Peyer's patch (tissue), 4 donors: Measurements from ENCODE around the gene TRIM73.
"Not testable (repeated sequence)": the region's sequence is repeated elsewhere in the genome, so short reads cannot be mapped to it uniquely, and the experiment has no call there.

Source experiments
- POLR2A ChIP-seq, 2 donors: fragments of 450-650 bp; IDR thresholded peaks; one replicate each; pipeline ENCODE4 v1.5.1; 2017; ENCODE audit warnings: antibody characterized with exemption in 2 of 2, mild to moderate bottlenecking in 2 of 2, moderate library complexity in 2 of 2
- TF ChIP-seq, protein P1 (sequence below), 6 experiments: fragments of 450-650 bp in 4 of 6; fragments of 200-600 bp in 2 of 6; sonication (generic) in 1 of 6; IDR thresholded peaks; one replicate each; pipeline ENCODE4 v1.5.1; 2017 to 2019; ENCODE audit warnings: antibody characterized with exemption in 6 of 6, mild to moderate bottlenecking in 3 of 6, moderate library complexity in 1 of 6

DNA sequence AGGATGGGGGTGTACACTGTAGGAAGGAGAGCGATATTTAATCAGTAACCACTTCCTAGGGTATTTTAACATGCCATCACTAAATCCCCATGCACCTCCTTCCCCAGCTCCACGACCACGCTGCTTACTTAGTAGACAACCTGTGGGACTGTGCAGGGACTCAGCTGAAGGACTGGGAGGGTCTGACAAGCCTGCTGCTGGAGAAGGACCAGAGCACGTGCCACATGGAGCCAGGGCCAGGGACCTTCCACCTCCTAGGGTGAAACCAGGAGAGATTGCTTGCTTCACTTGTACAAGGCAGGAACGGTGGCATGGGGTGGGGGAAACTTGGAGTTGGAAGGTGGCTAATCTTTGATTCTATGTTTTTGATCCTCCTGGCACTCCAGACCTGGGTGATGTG, 28.8 kb upstream of the TRIM73 start:
- not testable (repeated sequence) for TF ChIP-seq POLR2A (IDR thresholded peaks at IDR 0.05)
- TF ChIP-seq, protein P1, sequence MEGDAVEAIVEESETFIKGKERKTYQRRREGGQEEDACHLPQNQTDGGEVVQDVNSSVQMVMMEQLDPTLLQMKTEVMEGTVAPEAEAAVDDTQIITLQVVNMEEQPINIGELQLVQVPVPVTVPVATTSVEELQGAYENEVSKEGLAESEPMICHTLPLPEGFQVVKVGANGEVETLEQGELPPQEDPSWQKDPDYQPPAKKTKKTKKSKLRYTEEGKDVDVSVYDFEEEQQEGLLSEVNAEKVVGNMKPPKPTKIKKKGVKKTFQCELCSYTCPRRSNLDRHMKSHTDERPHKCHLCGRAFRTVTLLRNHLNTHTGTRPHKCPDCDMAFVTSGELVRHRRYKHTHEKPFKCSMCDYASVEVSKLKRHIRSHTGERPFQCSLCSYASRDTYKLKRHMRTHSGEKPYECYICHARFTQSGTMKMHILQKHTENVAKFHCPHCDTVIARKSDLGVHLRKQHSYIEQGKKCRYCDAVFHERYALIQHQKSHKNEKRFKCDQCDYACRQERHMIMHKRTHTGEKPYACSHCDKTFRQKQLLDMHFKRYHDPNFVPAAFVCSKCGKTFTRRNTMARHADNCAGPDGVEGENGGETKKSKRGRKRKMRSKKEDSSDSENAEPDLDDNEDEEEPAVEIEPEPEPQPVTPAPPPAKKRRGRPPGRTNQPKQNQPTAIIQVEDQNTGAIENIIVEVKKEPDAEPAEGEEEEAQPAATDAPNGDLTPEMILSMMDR (IDR thresholded peaks at IDR 0.05) = not testable (repeated sequence)
